Upper lobe of left lung (tissue), 4 donors: ENCODE results near the gene SPOPL.
A peak's percentile ranks its signal among the peaks of the same experiment; 100 is the strongest.

Source experiments
- POLR2A ChIP-seq, 4 donors: fragments of 450-650 bp; IDR thresholded peaks; one replicate each; pipeline ENCODE4 v1.5.1; 2016 to 2017; ENCODE audit warnings: antibody characterized with exemption in 4 of 4, mild to moderate bottlenecking in 2 of 4
- TF ChIP-seq, protein P1 (sequence below), 6 experiments: fragments of 450-650 bp in 4 of 6; fragments of 200-600 bp in 2 of 6; sonication (generic) in 2 of 6; IDR thresholded peaks; one replicate each; pipeline ENCODE4 v1.5.1; 2016 to 2019; ENCODE audit warnings: antibody characterized with exemption in 6 of 6

DNA sequence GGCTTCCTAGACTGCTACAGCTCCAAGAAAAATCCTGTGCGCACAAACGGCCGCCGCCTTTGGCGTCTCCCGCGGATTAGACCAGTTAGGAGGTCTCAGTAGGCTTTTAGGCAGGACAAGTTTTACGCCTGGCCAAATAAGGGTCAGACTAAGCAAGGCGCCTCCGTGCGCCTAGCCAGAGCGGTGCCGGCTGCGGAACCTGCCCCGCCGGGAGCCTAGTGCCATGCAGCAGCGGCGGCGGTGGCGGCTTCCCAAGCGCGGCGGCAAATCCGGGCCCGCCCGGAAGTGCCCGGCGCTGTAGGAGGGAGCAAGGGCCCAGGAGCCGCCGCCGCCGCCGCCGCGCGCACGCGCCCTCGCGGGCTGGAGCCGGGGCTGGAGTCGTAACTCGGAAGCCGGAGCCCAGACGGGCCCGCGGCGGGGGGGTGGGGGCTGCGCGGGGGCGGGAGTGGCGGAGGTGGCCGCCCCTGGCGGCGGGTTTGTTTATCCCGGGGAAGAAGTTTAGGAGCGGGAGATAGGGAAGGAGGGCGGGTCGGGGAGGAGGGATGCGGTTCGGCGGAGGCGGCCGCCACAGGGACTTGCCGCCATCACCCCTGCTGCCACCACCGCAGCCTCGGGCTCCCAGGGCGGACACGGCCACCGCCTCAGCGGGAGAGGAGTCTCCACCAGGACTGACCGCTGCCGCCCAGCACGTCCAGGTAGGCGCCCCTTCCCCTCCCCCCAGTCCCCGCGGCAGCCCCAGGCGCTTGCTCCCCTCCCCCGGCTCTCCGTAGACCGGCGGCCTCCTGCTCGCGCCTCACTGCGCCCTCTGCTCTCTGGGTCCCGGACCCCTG is at the start of gene SPOPL:
- peak in 2 of 4 donors; percentile 32 to 79 for TF ChIP-seq POLR2A (IDR thresholded peaks at IDR 0.05)
- TF ChIP-seq, protein P1, sequence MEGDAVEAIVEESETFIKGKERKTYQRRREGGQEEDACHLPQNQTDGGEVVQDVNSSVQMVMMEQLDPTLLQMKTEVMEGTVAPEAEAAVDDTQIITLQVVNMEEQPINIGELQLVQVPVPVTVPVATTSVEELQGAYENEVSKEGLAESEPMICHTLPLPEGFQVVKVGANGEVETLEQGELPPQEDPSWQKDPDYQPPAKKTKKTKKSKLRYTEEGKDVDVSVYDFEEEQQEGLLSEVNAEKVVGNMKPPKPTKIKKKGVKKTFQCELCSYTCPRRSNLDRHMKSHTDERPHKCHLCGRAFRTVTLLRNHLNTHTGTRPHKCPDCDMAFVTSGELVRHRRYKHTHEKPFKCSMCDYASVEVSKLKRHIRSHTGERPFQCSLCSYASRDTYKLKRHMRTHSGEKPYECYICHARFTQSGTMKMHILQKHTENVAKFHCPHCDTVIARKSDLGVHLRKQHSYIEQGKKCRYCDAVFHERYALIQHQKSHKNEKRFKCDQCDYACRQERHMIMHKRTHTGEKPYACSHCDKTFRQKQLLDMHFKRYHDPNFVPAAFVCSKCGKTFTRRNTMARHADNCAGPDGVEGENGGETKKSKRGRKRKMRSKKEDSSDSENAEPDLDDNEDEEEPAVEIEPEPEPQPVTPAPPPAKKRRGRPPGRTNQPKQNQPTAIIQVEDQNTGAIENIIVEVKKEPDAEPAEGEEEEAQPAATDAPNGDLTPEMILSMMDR (IDR thresholded peaks at IDR 0.05) = peak in 5 of 6 experiments; percentile 6 to 53 (median 26)
